Superior temporal gyrus (tissue), 1 donor: ENCODE results near the gene POFUT1.

Source experiments
- DNase-seq: peaks from one replicate; pipeline ENCODE4 v3.0.0-alpha.2; 2016; ENCODE audit errors: extremely low spot score

Gene POFUT1

GRCh38 chr20:32277361-32278198, 69.9 kb downstream of the POFUT1 start, which contains the start of gene KIF3B:
TSS of gene KIF3B (plus strand) at chr20:32277651. CDS start at chr20:32309778, 32,127 bp downstream.
- DNase-seq: peak; percentile 89

GRCh38 chr20:32278199-32278643, 70.5 kb downstream of the POFUT1 start:
- no peak for DNase-seq

- no peak for DNase-seq
Observed at GRCh38 chr20:32281711-32282110, 74.0 kb downstream of the POFUT1 start.

- no peak for DNase-seq
Observed at GRCh38 chr20:32282461-32282860, 74.8 kb downstream of the POFUT1 start.

GRCh38 chr20:32285082-32285620, 77.5 kb downstream of the POFUT1 start:
- no peak for DNase-seq

GRCh38 chr20:32285621-32286371, 78.1 kb downstream of the POFUT1 start:
- DNase-seq: peak; percentile 63

GRCh38 chr20:32287231-32287638, 79.6 kb downstream of the POFUT1 start:
- DNase-seq: no peak
